Left lung (tissue), 10 donors: ENCODE data around the gene STK33. TPM values are rescaled to one million over a fixed set of nuclear protein-coding genes. Genes with fewer than 3 reads are reported as not detected.

Source experiments
- ATAC-seq: fragments of 200-7000 bp; cut with Tn5 transposase; one replicate; pipeline ENCODE4 v1.9.1; 2020; ENCODE audit warnings: moderate library complexity
- DNase-seq, 4 donors: peaks; one replicate each; pipeline ENCODE4 v3.0.0-alpha.2; 2013 to 2020
- H3K27ac ChIP-seq, 2 donors: fragments of 200-600 bp; sonication (generic) in 1 of 2; one replicate each; pipeline versions ENCODE4 v1.5.0 to v1.8.0; 2020 to 2021
- H3K27me3 ChIP-seq, 2 donors: fragments of 200-600 bp; sonication (generic) in 1 of 2; one replicate each; pipeline versions ENCODE4 v1.5.0 to v1.8.0; 2020 to 2021
- H3K36me3 ChIP-seq, 2 donors: fragments of 200-600 bp; sonication (generic) in 1 of 2; one replicate each; pipeline versions ENCODE4 v1.5.0 to v1.8.0; 2020 to 2021
- H3K4me1 ChIP-seq, 2 donors: fragments of 200-600 bp; one replicate each; pipeline ENCODE4 v1.8.0; 2021
- H3K4me3 ChIP-seq, 2 donors: fragments of 200-600 bp; sonication (generic) in 1 of 2; one replicate each; pipeline versions ENCODE4 v1.5.0 to v1.8.0; 2020 to 2021; ENCODE audit warnings: mild to moderate bottlenecking in 1 of 2
- H3K9me3 ChIP-seq, 2 donors: fragments of 200-600 bp; sonication (generic) in 1 of 2; one replicate each; pipeline versions ENCODE4 v1.5.0 to v1.8.0; 2020 to 2021
- intact Hi-C, 2 donors: fragments of 100-400 bp; cut with DNase I; formaldehyde crosslinking; loops; one replicate each; pipeline versions ENCODE4 v1.11.2 to v1.14.2; 2022
- polyA plus RNA-seq, 6 donors: library from polyadenylated mRNA; unstranded; fragments of 120-200 nt; gene quantifications; one replicate each; pipeline ENCODE4 v1.2.1, GENCODE V29; 2013; ENCODE audit not compliant: insufficient read length in 6 of 6
- total RNA-seq, 2 donors: library from RNA; stranded (reverse); fragmentation: NEBNext Ultra II Directional; extraction: Animal tissue kit (Norgen Biotek cat#: 25700); gene quantifications; one replicate each; pipeline ENCODE4 v1.2.1, GENCODE V29; 2021
- TF ChIP-seq, protein P1 (sequence below), 2 donors: fragments of 200-600 bp; sonication (generic) in 1 of 2; IDR thresholded peaks; one replicate each; pipeline versions ENCODE4 v1.5.0 to v1.8.0; 2021; ENCODE audit warnings: antibody characterized with exemption in 2 of 2
- donor health status: DM: no; HTN: yes; CAD: no.
- donor health status: DM: no; HTN: no; CAD: no.

STK33 gene
- total and polyA plus RNA-seq, 8 donors, result 16.6 to 31.0 (median 24.0) TPM

DNA sequence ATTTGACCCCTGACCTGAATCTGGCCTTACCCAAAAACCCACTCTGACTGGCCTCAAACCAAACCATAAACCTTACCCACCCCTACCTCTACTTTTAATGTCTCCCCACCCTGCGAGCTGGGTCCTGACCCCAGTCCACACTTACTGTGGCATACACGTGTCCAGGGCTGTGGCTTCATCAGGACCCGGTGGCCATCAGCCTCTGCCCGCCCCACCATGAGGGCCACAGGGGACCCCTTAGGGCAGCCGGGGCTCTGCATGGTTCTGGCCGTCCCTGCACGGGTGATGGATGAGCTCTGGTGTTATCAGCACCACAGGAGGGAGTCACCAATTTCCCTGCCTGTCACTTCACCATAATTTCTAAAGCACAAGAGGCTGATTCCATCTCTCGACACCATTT, 242.8 kb downstream of the STK33 start:
- no peak for ATAC-seq
- Histone ChIP-seq H3K27me3 (peaks cover 0 to 27% of the 10 kb centered on the region in 2 donors), H3K4me1 (no peaks in the 10 kb centered on the region), H3K36me3 (no peaks in the 10 kb centered on the region), H3K27ac (no peak overlapping the region), H3K4me3 (no peak overlapping the region), H3K9me3 (no peaks in the 10 kb centered on the region)
- intact Hi-C loops, result no loop called here
- TF ChIP-seq, protein P1, sequence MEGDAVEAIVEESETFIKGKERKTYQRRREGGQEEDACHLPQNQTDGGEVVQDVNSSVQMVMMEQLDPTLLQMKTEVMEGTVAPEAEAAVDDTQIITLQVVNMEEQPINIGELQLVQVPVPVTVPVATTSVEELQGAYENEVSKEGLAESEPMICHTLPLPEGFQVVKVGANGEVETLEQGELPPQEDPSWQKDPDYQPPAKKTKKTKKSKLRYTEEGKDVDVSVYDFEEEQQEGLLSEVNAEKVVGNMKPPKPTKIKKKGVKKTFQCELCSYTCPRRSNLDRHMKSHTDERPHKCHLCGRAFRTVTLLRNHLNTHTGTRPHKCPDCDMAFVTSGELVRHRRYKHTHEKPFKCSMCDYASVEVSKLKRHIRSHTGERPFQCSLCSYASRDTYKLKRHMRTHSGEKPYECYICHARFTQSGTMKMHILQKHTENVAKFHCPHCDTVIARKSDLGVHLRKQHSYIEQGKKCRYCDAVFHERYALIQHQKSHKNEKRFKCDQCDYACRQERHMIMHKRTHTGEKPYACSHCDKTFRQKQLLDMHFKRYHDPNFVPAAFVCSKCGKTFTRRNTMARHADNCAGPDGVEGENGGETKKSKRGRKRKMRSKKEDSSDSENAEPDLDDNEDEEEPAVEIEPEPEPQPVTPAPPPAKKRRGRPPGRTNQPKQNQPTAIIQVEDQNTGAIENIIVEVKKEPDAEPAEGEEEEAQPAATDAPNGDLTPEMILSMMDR (IDR thresholded peaks at IDR 0.05), result no peak
- DNase-seq, result no peak

DNA sequence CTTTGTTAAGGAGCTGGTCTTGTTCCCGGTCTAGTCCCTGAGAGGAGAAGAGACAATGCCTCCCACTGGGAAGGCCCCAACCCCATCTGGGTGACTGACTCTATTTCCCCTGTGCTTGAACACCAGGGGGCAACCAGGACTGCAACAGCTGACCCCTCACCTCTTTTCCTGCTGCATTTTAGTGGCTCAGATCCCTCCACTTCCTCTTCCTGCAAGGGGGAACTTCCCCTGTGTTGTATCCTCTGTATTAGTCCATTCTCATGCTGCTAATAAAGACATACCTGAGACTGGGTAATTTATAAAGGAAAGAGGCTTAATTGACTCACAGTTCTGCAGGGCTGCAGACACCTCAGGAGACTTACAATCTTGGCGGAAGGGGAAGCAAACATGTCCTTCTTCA, 246.1 kb downstream of the STK33 start:
- ATAC-seq (no peak), DNase-seq (no peak)
- Histone ChIP-seq H3K27me3 (peaks cover 0 to 3% of the 10 kb centered on the region in 2 donors), H3K36me3 (no peaks in the 10 kb centered on the region), H3K4me1 (no peaks in the 10 kb centered on the region), H3K4me3 (no peak overlapping the region), H3K27ac (no peak overlapping the region), H3K9me3 (no peaks in the 10 kb centered on the region)
- intact Hi-C loops, result no loop called here
- TF ChIP-seq, protein P1 (IDR thresholded peaks at IDR 0.05), result no peak

DNA sequence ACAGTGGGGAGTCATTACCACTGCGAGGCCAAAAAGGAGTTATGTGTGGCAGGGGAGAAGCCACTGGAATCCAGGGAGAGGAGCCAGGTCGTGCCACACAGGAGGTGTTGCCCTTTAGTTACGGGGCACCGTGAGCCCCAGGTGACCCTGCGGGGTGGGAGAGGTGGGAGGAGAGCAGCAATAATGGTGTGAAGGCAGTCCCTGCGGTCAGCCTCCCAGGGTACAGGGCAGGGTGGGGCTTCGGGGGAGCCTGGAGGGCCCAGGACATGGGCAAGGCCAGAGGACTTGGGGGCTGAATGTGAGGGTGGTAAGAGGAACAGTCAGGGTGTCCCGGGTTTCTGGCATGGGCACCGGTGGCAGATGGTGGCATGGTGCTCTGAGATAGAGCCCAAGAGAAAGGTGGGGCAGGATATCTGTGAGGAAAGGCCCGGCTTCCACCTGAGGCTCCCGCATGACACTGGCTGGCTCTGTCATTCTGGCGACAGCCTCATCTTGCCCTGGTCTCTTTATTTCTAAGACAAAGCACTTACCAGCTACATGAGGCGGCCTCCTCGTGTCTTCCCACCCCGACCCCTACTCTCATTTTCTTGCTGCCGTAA, 247.8 kb downstream of the STK33 start:
- Histone ChIP-seq H3K36me3 (no peaks in the 10 kb centered on the region), H3K4me3 (no peak overlapping the region), H3K9me3 (no peaks in the 10 kb centered on the region), H3K27me3 (no peaks in the 10 kb centered on the region), H3K4me1 (no peaks in the 10 kb centered on the region), H3K27ac (no peak overlapping the region)
- intact Hi-C loops, result no loop called here
- ATAC-seq, result no peak
- TF ChIP-seq, protein P1 (IDR thresholded peaks at IDR 0.05), result no peak
- peak in 1 of 4 donors; percentile 51 for DNase-seq

DNA sequence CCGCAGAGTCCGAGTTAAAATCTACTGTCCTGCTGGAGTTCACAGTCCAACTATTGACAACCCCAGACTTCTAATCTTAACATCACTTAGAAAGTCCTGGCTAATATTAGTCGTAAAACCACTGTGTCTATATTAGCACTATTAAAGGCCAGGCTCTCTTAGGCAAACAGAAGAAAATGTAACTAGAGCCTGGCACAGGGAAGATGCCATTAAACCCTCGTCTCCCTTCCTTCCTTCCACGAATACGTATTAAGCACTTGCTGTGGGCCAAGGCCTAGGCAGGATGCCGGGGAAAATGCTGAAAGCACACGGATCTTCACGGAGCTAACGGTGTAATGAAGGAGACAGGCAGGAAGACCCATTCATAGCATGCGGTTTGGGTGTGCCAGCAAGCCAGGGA, 248.8 kb downstream of the STK33 start:
- TF ChIP-seq, protein P1 (IDR thresholded peaks at IDR 0.05), result no peak
- H3K27me3 ChIP-seq, result no peaks in the 10 kb centered on the region
- no peak overlapping the region for H3K27ac ChIP-seq

DNA sequence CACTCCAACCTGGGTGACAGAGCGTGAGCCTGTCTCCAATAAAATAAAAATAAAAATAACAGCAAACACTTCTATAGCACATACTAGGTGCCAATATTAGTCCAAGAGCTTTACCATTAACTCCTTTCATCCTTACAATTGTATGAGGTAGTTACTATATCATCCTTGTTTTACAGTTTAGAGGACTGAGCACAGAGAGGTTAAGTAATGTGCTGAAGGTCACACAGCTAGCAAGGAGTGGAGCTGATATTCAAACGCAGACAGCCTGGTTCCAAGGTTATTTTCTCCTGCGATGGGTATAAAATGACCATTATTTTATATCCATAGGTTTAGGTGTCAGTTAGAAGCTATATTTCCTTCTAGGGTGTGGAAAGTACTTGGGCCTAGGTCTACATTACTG, 249.7 kb downstream of the STK33 start:
- Histone ChIP-seq H3K9me3 (no peaks in the 10 kb centered on the region), H3K36me3 (no peaks in the 10 kb centered on the region), H3K4me3 (no peak overlapping the region), H3K27me3 (peaks cover 0 to 6% of the 10 kb centered on the region in 2 donors), H3K4me1 (no peaks in the 10 kb centered on the region), H3K27ac (no peak overlapping the region)
- no peak for DNase-seq
- intact Hi-C loops, result no loop called here
- TF ChIP-seq, protein P1 (IDR thresholded peaks at IDR 0.05), result no peak
- ATAC-seq, result no peak

More for the DNA sequence above, 248.8 kb downstream of the STK33 start:
- Histone ChIP-seq H3K9me3 (no peaks in the 10 kb centered on the region), H3K4me3 (no peak overlapping the region), H3K4me1 (no peaks in the 10 kb centered on the region), H3K36me3 (no peaks in the 10 kb centered on the region)
- DNase-seq (peak in 1 of 4 donors; percentile 10), ATAC-seq (no peak)
- intact Hi-C loops, result no loop called here
